ENCODE results near the gene LRP10. TPM values are rescaled to one million over a fixed set of nuclear protein-coding genes. Genes with fewer than 3 reads are reported as not detected.

The LRP10 gene
- total and polyA plus RNA-seq, 2 donors (not counting 1 experiment from before 2014, with no cell fraction given): 99.7 to 120 TPM

GRCh38 chr14:22919601-22919921 is 48.0 kb downstream of the LRP10 start:
- ATAC-seq (ENCODE audit: low read depth): no peak
- TF ChIP-seq CTCF (IDR thresholded peaks at IDR 0.05) (no peak), EZH2 (IDR thresholded peaks at IDR 0.05; ENCODE audit: borderline replicate concordance, insufficient read depth, low read depth, low read length, poor library complexity, severe bottlenecking) (no peak)
- H3K4me2 ChIP-seq (replicated peaks; ENCODE audit: low read depth, low read length, poor library complexity, severe bottlenecking): peak overlapping the region; percentile 70
- ChIA-PET CTCF (interaction anchor here (0.5 to 4.9 kb wide), 15 partner anchors 8 to 363 kb away, joined by 3 to 40 read pairs (median 5); partner anchors contain the start of genes AJUBA, LRP10 and PRMT5), POLR2A (interaction anchor here (0.6 to 3.5 kb wide), 11 partner anchors 8 to 383 kb away, joined by 3 to 22 read pairs (median 4); partner anchors contain the start of genes ACIN1, C14orf119, DAD1 and HAUS4)
- intact Hi-C loops (cut with micrococcal nuclease): loop anchor here (1.0 to 5.0 kb wide), 7 partner anchors 10 to 330 kb away; partner anchors contain the start of genes DAD1, HAUS4, LRP10 and OXA1L
- H3K9me3 ChIP-seq (ENCODE audit: control extremely low read depth in 1 of 3, control insufficient read depth in 2 of 3, insufficient read depth in 1 of 3, low read length in 2 of 3): no peaks in the 10 kb centered on the region
- H2AFZ ChIP-seq (ENCODE audit: insufficient read depth, low read depth, low read length, poor library complexity, severe bottlenecking): peak overlapping the region; percentile 69
- H3K4me1 ChIP-seq (ENCODE audit: control insufficient read depth in 2 of 2, insufficient read depth in 2 of 2, low read length in 2 of 2): peaks cover 16 to 28% of the 10 kb centered on the region in 2 donors
- WGBS (ENCODE audit: insufficient coverage): 5% methylated on average over 7 of the region's 10 CpGs
- no peaks in the 10 kb centered on the region for H3K27me3 Mint-ChIP-seq
- H4K20me1 ChIP-seq (ENCODE audit: control insufficient read depth, insufficient read depth, low read length, poor library complexity, severe bottlenecking): peaks cover 2% of the 10 kb centered on the region
- peak overlapping the region; percentile 93 for H3K4me3 Mint-ChIP-seq
- H3K79me2 ChIP-seq (ENCODE audit: control insufficient read depth, insufficient read depth, low read length): peaks cover 41% of the 10 kb centered on the region
- H3K9ac ChIP-seq (ENCODE audit: low read length): peak overlapping the region; percentile 59
- DNase-seq: no peak
- peak overlapping the region; percentile 98 to 99 for H3K27ac ChIP-seq (ENCODE audit: low read length in 2 of 2)
- H3K27me3 ChIP-seq (replicated peaks in 1 of 4; ENCODE audit: control extremely low read depth in 1 of 4, control insufficient read depth in 3 of 4, insufficient read depth in 4 of 4, low read length in 3 of 4): no peaks in the 10 kb centered on the region
- peak overlapping the region; percentile 11 to 63 (median 53) for H3K4me3 ChIP-seq (ENCODE audit: control extremely low read depth in 1 of 5, extremely low read depth in 1 of 5, insufficient read depth in 1 of 5, low read depth in 2 of 5, low read length in 4 of 5)
- peak overlapping the region; percentile 99 for H3K27ac Mint-ChIP-seq
- H3K9me3 Mint-ChIP-seq (ENCODE audit: insufficient read depth): no peaks in the 10 kb centered on the region
- peaks cover 9 to 31% of the 10 kb centered on the region in 2 experiments for H3K36me3 ChIP-seq (replicated peaks in 1 of 2; ENCODE audit: control extremely low read depth in 1 of 2, control insufficient read depth in 1 of 2, extremely low read depth in 1 of 2, insufficient read depth in 2 of 2, low read length in 1 of 2)
- peaks cover 36% of the 10 kb centered on the region for H3K4me1 Mint-ChIP-seq

- no peak overlapping the region for H3K27ac Mint-ChIP-seq
- intact Hi-C loops (cut with micrococcal nuclease): no loop called here
- ATAC-seq (ENCODE audit: low read depth): no peak
These were observed 49.2 kb downstream of the LRP10 start for GRCh38 chr14:22920697-22921096.

More at GRCh38 chr14:22920697-22921096, 49.2 kb downstream of the LRP10 start:
- peaks cover 30% of the 10 kb centered on the region for H3K79me2 ChIP-seq (ENCODE audit: control insufficient read depth, insufficient read depth, low read length)
- no peak overlapping the region for H3K4me2 ChIP-seq (replicated peaks; ENCODE audit: low read depth, low read length, poor library complexity, severe bottlenecking)
- WGBS (ENCODE audit: insufficient coverage): 92% methylated on average over 2 of the region's 6 CpGs
- no peaks in the 10 kb centered on the region for H4K20me1 ChIP-seq (ENCODE audit: control insufficient read depth, insufficient read depth, low read length, poor library complexity, severe bottlenecking)
- Mint-ChIP-seq H3K4me3 (no peak overlapping the region), H3K9me3 (ENCODE audit: insufficient read depth) (no peaks in the 10 kb centered on the region), H3K4me1 (peaks cover 33% of the 10 kb centered on the region), H3K27me3 (no peaks in the 10 kb centered on the region)
- DNase-seq: peak; percentile 14
- no peak overlapping the region for H3K4me3 ChIP-seq (ENCODE audit: control extremely low read depth in 1 of 5, extremely low read depth in 1 of 5, insufficient read depth in 1 of 5, low read depth in 2 of 5, low read length in 4 of 5)
- H3K36me3 ChIP-seq (replicated peaks in 1 of 2; ENCODE audit: control extremely low read depth in 1 of 2, control insufficient read depth in 1 of 2, extremely low read depth in 1 of 2, insufficient read depth in 2 of 2, low read length in 1 of 2): peaks cover 9 to 38% of the 10 kb centered on the region in 2 experiments
- no peak overlapping the region for H3K9ac ChIP-seq (ENCODE audit: low read length)
- CTCF ChIA-PET: interaction anchor here (1.0 to 4.9 kb wide), 6 partner anchors 9 to 364 kb away, joined by 3 to 40 read pairs (median 7); partner anchors contain the start of genes LRP10 and PRMT5
- no peak overlapping the region for H3K27ac ChIP-seq (ENCODE audit: low read length in 2 of 2)
- H3K27me3 ChIP-seq (replicated peaks in 1 of 4; ENCODE audit: control extremely low read depth in 1 of 4, control insufficient read depth in 3 of 4, insufficient read depth in 4 of 4, low read length in 3 of 4): no peaks in the 10 kb centered on the region
- H3K4me1 ChIP-seq (ENCODE audit: control insufficient read depth in 2 of 2, insufficient read depth in 2 of 2, low read length in 2 of 2): peaks cover 16 to 28% of the 10 kb centered on the region in 2 donors
- no peaks in the 10 kb centered on the region for H3K9me3 ChIP-seq (ENCODE audit: control extremely low read depth in 1 of 3, control insufficient read depth in 2 of 3, insufficient read depth in 1 of 3, low read length in 2 of 3)
- no peak overlapping the region for H2AFZ ChIP-seq (ENCODE audit: insufficient read depth, low read depth, low read length, poor library complexity, severe bottlenecking)
- no peak for TF ChIP-seq CTCF (IDR thresholded peaks at IDR 0.05)
- POLR2A ChIA-PET: interaction anchor here (0.7 kb wide), 1 partner anchor 9 kb away, joined by 3 read pairs; the partner anchor contains the start of gene PRMT5
